Prostate gland (tissue), 2 donors: ENCODE results near the gene GALNT14. TPM values are rescaled to one million over a fixed set of nuclear protein-coding genes. Genes with fewer than 3 reads are reported as not detected.

Experiments
- DNase-seq: peaks from one replicate; pipeline ENCODE4 v3.0.0-alpha.2; 2019; ENCODE audit warnings: low spot score
- H3K27ac ChIP-seq, 2 donors: fragments of 200-600 bp; sonication (generic); 2 replicates each; pipeline ENCODE4 v1.5.1; 2017 to 2019
- H3K27me3 ChIP-seq: fragments of 200-600 bp; sonication (generic); replicated peaks from 2 replicates; pipeline ENCODE4 v1.5.1; 2019; ENCODE audit not compliant: insufficient read depth
- H3K36me3 ChIP-seq, 2 donors: fragments of 200-600 bp; sonication (generic); 1 replicate in 1 of 2; 2 replicates in 1 of 2; pipeline versions ENCODE4 v1.5.1 to v1.8.1; 2017 to 2019
- H3K4me1 ChIP-seq: fragments of 200-600 bp; sonication (generic); replicated peaks from 2 replicates; pipeline ENCODE4 v1.5.1; 2019
- H3K4me3 ChIP-seq, 2 donors: fragments of 200-600 bp; sonication (generic); 2 replicates each; pipeline ENCODE4 v1.5.1; 2017 to 2019
- H3K9me3 ChIP-seq: fragments of 200-600 bp; sonication (generic); 2 replicates; pipeline ENCODE4 v1.5.1; 2017
- POLR2A ChIP-seq: fragments of 450-650 bp; IDR thresholded peaks from one replicate; pipeline ENCODE4 v1.6.1; 2016; ENCODE audit warnings: antibody characterized with exemption, mild to moderate bottlenecking
- POLR2AphosphoS5 ChIP-seq: sonication (generic); formaldehyde crosslinking; IDR thresholded peaks from one replicate; pipeline ENCODE4 v1.6.1; 2017; ENCODE audit warnings: antibody characterized with exemption
- WGBS: methylation state at CpG from one replicate; pipeline ENCODE4 v1.1.5; 2018; 5-methylcytosine and 5-hydroxymethylcytosine counted together
- intact Hi-C: fragments of 100-400 bp; cut with DNase I; formaldehyde crosslinking; loops from one replicate; pipeline ENCODE4 v1.14.2; 2022
- total RNA-seq, 2 donors: library from RNA; depleted of rRNA; stranded (reverse); fragments of >200 nt; gene quantifications; one replicate each; pipeline ENCODE4 v1.1.0, GENCODE V29; 2016
- TF ChIP-seq, protein P1 (sequence below), 4 experiments: fragments of 200-600 bp in 2 of 4; fragments of 450-650 bp in 2 of 4; sonication (generic) in 2 of 4; IDR thresholded peaks; 1 replicate in 3 of 4; 2 replicates in 1 of 4; pipeline ENCODE4 v1.5.1; 2016 to 2019; ENCODE audit warnings: antibody characterized with exemption in 4 of 4, mild to moderate bottlenecking in 2 of 4, moderate library complexity in 2 of 4

Gene GALNT14
- total RNA-seq, 2 donors from 2014 or later: 0.59 to 15.5 TPM

DNA sequence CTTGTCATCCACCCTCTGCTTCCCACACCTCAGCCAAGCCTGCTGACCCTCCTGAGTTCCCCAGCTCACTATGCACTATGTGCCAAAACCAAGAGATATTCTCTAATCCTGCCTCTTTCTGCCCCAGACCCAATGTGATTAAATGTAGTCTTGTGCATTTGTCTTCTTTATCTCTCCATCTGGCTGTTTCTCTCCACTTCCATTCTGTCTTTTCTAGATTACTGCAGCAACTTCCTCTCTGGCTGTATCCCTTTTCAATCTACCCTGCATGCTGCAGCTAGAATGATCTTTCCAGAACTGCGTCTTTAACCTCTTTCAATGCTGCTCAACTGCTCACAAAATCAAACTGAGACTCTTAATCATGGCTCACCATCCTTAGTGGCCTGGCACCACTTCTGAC is 164.1 kb downstream of the GALNT14 start:
- intact Hi-C loops: no loop called here
- Histone ChIP-seq H3K9me3 (no peaks in the 10 kb centered on the region), H3K4me3 (no peak overlapping the region), H3K27ac (no peak overlapping the region), H3K36me3 (no peaks in the 10 kb centered on the region), H3K27me3 (no peaks in the 10 kb centered on the region), H3K4me1 (no peaks in the 10 kb centered on the region)
- no peak for DNase-seq
- no peak for TF ChIP-seq POLR2AphosphoS5
- WGBS: 93% methylated on average over 1 of the region's 1 CpG

DNA sequence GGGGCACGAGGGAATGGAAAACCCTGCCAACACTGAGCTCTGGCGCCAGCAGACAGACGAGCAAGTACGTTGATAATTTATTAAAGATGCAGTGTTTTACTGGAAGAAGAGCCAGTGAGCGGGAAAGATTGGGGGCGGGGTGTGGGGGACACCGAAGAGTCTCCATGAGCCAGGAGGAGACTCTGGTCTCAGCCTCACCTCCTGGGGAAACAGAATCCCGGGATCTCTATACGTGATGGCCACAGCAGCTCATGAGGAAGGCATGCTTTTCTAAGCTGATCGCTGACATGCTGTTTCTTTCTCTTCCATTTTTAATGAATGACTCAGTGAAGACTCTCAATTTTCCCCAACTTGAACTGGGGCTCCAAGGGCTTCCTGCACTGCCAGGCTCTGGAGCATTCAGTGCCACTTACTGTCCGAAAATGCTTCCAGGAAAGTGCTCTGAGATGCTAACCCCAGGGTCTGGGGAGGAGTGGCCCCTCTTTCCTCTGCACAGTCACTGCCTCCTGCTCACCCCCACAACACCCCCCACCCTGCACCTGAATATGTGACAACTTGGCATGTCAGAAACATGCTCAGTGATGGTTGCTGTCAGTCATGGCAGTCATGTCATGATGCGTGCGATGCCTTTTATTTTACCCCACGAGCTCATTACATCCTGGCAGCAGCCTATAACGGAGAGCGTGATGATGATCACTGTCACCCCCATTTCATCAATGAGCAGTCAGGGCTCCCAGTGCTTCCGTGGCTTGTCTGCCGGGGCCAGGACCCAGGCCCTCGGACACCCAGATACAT is 166.8 kb downstream of the GALNT14 start:
- intact Hi-C loops: no loop called here
- WGBS: 82% methylated on average over 19 of the region's 19 CpGs
- Histone ChIP-seq H3K27ac (no peak overlapping the region), H3K4me3 (no peak overlapping the region), H3K4me1 (no peaks in the 10 kb centered on the region), H3K9me3 (no peaks in the 10 kb centered on the region), H3K27me3 (no peaks in the 10 kb centered on the region), H3K36me3 (no peaks in the 10 kb centered on the region)
- no peak for TF ChIP-seq POLR2AphosphoS5
- DNase-seq: no peak

DNA sequence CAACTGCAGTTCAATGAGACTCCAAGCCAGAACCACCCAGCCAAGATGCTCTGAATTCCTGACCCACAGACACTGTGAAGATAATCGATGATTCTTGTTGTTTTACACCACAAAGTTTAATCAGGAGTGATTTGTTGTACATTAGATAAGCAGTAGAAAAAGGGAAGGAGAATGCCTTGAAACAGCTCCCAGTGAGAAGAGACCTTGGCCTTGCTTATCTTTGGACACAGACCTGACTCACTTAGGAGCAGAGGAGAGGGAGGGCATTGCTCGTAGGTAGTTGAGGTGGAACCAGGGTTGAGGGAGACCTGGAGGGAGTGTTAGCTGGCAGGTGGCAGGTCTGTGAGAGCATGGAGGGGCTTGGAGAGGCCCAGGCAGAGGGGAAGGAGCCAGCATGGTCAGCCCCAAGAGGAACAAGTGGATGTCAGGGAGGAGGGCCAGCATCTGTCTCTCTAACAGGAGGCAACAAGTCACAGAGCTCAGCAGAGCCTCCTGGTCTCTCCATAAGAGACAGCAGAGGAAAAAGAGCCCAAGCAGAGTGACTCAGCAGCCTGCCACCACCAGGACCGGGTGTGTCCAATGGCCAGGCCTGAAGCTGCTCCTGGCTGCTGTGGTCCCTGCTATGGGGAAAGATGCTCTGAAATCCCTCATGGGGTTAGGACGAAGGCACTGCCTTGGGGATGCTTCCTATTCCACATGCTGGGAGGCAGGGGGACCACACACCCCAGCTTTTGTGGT is 169.4 kb downstream of the GALNT14 start:
- no peaks in the 10 kb centered on the region for H3K36me3 ChIP-seq
- H3K4me1 ChIP-seq: no peaks in the 10 kb centered on the region
- 89% methylated on average over 4 of the region's 4 CpGs for WGBS
- H3K4me3 ChIP-seq: no peak overlapping the region
- no peaks in the 10 kb centered on the region for H3K9me3 ChIP-seq
- no peak for DNase-seq
- H3K27me3 ChIP-seq: no peaks in the 10 kb centered on the region
- intact Hi-C loops: no loop called here
- TF ChIP-seq, protein P1, sequence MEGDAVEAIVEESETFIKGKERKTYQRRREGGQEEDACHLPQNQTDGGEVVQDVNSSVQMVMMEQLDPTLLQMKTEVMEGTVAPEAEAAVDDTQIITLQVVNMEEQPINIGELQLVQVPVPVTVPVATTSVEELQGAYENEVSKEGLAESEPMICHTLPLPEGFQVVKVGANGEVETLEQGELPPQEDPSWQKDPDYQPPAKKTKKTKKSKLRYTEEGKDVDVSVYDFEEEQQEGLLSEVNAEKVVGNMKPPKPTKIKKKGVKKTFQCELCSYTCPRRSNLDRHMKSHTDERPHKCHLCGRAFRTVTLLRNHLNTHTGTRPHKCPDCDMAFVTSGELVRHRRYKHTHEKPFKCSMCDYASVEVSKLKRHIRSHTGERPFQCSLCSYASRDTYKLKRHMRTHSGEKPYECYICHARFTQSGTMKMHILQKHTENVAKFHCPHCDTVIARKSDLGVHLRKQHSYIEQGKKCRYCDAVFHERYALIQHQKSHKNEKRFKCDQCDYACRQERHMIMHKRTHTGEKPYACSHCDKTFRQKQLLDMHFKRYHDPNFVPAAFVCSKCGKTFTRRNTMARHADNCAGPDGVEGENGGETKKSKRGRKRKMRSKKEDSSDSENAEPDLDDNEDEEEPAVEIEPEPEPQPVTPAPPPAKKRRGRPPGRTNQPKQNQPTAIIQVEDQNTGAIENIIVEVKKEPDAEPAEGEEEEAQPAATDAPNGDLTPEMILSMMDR (IDR thresholded peaks at IDR 0.05): no peak
- TF ChIP-seq POLR2A (no peak), POLR2AphosphoS5 (no peak)
- H3K27ac ChIP-seq: no peak overlapping the region

DNA sequence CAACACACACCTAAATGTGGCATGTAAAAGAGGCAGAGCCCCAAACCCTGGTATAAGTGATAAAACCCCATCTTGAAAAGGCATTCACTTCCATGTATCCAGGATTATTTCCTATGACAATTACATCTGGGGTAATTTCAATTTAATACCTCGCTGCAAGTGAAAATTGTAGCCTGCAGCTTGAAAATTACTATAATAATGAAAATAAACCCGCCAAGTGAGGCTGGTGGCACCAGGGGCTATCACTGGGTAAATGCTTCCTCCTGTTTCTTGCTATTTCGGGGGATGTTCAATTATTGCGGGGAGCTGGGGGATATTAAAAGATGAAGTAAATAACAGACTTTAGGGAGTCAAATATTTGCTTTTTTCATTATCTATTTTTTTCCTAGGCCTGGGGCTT is 171.5 kb downstream of the GALNT14 start:
- H3K36me3 ChIP-seq: no peaks in the 10 kb centered on the region
- no peak for DNase-seq
- WGBS: 92% methylated on average over 4 of the region's 4 CpGs
- no peak overlapping the region for H3K27ac ChIP-seq
- H3K4me1 ChIP-seq: no peaks in the 10 kb centered on the region
- TF ChIP-seq POLR2A: no peak
- TF ChIP-seq, protein P1 (IDR thresholded peaks at IDR 0.05): no peak
- TF ChIP-seq POLR2AphosphoS5: no peak
- no peaks in the 10 kb centered on the region for H3K9me3 ChIP-seq
- no peak overlapping the region for H3K4me3 ChIP-seq
- H3K27me3 ChIP-seq: no peaks in the 10 kb centered on the region
- intact Hi-C loops: no loop called here

DNA sequence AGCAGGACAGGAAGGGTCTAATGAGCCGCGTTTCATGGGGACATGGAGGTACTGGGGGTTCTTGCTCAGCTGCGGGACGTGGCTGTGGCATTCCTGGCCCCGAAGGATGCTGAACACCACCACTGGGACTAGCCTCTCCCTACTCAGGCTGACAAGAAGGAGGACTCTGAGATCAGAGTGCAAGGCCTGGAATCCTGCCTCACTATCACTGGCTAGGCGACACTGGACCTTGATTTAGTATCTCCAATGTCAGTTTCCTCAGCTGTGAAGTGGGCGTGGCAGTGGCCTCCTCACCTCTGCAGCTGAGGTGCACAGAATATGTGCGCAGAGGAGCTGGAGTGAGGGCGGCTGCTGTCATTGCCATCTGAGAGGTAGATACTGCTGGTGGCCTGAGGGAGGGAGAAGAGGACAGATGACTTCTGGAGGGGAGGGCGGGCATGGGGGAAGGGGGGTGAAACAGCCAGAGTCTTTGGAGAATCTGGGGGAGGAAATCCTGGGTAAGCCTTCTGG is 173.2 kb downstream of the GALNT14 start:
- intact Hi-C loops: no loop called here
- no peak overlapping the region for H3K27ac ChIP-seq
- WGBS: 93% methylated on average over 10 of the region's 10 CpGs
- H3K27me3 ChIP-seq: no peaks in the 10 kb centered on the region
- no peaks in the 10 kb centered on the region for H3K9me3 ChIP-seq
- TF ChIP-seq, protein P1 (IDR thresholded peaks at IDR 0.05): no peak
- TF ChIP-seq POLR2A (no peak), POLR2AphosphoS5 (no peak)
- no peaks in the 10 kb centered on the region for H3K4me1 ChIP-seq
- no peaks in the 10 kb centered on the region for H3K36me3 ChIP-seq
- no peak for DNase-seq
- H3K4me3 ChIP-seq: no peak overlapping the region
